ENCODE data around the gene LCAT.
A peak's percentile ranks its signal among the peaks of the same experiment; 100 is the strongest.
"Not testable (repeated sequence)": the region's sequence is repeated elsewhere in the genome, so short reads cannot be mapped to it uniquely, and the experiment has no call there.

LCAT gene

DNA sequence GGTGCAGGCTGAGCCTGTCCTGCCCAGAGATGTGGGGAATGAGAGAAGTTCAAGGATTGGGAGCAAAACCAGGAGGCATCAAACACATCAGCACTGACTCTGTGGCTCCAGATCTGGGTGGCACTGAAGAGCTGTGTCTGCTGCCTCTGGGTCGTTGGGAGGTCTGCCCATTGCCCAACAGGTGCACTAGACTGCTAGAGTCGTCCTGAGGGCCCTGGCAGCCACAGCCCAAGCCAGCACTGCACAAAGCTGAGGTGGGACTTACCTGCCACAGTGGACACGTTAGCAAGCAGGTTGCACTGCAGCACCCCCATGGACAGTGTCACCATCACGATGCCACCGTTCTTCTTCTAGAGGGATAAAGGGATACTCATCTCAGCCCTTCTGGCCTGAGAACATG is 33.1 kb upstream of the LCAT start:
- TF ChIP-seq ZNF274 (IDR thresholded peaks at IDR 0.05; ENCODE audit: low read depth, low read length) = no peak
- no peak overlapping the region for H3K4me3 ChIP-seq (ENCODE audit: low read length)

- no peak for TF ChIP-seq ZNF274 (IDR thresholded peaks at IDR 0.05; ENCODE audit: low read depth, low read length)
- H3K4me3 ChIP-seq (ENCODE audit: low read length) = no peak overlapping the region
Measured at GRCh38 chr16:67976205-67976604, 32.3 kb upstream of the LCAT start.

DNA sequence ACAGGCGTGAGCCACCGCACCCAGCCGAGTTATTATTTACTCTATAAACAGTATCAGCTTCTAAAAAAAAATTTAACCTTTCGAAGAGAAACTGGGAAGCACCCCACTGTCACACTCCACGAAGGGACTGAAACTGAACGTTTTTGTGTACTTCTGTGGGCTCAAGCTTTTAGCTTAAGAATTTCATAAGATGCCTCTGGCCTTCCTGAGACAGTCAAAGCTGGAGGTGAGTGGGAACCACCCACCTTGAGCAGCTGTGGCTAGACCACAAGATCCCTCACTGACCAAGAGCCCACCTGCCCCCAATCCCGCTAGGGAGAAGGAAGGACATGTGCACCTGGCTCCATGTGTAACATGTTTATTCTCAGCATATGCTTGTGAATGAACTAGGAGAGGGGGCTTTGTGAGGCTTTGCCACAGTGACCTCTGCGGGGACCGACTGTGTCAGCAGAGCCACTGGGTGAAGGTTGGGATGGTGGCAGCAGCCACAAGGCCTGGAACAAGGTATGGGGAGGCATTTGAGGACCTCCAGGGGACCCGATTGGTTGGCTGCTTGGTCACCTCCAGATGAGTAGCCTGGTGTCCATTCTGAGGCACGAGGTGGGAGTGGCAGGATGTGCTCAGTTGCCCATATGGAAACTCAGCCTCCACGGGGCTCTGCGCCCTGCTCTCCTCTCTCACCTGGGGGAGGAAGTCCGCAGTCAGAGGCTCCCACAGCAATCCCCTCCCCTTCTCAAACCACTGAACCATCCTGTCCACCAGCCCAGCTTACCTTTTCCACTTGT is 31.6 kb upstream of the LCAT start:
- H3K4me3 ChIP-seq (ENCODE audit: low read length) = no peak overlapping the region
- TF ChIP-seq ZNF274 (IDR thresholded peaks at IDR 0.05; ENCODE audit: low read depth, low read length) = no peak

- H3K4me3 ChIP-seq (ENCODE audit: low read length) = not testable (repeated sequence)
Measured at GRCh38 chr16:67972285-67972684, 28.4 kb upstream of the LCAT start.

DNA sequence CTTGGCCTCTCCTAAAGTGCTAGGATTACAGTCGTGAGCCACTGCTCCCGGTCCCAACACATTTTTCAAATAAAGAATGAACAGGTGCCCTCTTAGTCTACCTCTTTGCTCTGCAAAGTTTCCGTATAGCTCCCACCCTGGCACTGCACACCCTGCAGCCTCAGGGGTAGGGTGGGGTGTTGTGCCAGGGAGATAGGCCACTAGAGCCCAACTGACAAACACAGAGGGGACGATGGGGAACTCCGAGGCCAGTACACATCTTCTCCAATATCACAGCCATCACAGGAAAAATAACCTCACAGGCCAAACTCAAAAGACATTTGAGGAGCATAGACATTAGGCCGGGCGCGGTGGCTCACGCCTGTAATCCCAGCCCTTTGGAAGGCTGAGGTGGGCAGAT is 27.2 kb upstream of the LCAT start:
- H3K4me3 ChIP-seq (ENCODE audit: low read length) = no peak overlapping the region
- no peak for TF ChIP-seq ZNF274 (IDR thresholded peaks at IDR 0.05; ENCODE audit: low read depth, low read length)

DNA sequence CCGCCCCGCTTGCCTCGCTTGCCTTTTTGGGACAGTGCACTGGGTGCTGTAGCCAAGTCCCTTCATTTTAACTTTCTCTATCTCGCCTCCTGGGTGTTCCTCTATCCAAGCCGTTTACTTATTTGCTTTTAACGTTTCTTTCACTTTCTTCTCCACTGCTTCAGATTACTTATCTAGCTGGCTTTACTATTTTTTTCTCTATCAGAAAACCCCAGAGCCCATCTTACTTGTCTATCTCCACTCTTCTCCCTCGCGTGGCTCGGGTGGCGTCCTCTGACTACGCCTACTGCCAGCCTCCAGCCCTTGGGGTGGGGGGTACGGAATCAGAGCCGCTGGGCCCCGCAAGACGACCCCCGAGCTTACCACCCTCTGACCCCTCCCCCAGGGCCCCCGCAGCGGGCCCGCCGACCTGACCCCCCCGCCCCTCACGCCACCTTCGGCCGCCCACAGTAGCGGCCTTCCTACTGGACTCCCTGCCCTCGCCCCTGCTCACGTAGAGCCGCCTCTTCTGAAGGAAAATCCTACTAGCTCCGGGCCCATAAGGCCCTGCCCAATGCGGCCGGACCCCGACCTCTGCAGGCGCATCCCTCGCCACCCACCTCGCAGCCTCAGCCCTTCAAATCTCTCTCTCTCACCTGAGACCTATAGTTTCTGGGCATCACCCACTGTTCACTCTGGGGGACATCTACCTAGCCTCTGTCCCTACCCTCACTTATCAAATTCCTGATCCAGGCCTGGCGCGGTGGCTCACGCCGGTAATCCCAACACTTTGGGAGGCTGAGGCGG is 25.5 kb upstream of the LCAT start:
- H3K4me3 ChIP-seq (ENCODE audit: low read length) = peak overlapping the region; percentile 61; the same call in 1 of the 2 replicates
- TF ChIP-seq ZNF274 (IDR thresholded peaks at IDR 0.05; ENCODE audit: low read depth, low read length) = no peak

DNA sequence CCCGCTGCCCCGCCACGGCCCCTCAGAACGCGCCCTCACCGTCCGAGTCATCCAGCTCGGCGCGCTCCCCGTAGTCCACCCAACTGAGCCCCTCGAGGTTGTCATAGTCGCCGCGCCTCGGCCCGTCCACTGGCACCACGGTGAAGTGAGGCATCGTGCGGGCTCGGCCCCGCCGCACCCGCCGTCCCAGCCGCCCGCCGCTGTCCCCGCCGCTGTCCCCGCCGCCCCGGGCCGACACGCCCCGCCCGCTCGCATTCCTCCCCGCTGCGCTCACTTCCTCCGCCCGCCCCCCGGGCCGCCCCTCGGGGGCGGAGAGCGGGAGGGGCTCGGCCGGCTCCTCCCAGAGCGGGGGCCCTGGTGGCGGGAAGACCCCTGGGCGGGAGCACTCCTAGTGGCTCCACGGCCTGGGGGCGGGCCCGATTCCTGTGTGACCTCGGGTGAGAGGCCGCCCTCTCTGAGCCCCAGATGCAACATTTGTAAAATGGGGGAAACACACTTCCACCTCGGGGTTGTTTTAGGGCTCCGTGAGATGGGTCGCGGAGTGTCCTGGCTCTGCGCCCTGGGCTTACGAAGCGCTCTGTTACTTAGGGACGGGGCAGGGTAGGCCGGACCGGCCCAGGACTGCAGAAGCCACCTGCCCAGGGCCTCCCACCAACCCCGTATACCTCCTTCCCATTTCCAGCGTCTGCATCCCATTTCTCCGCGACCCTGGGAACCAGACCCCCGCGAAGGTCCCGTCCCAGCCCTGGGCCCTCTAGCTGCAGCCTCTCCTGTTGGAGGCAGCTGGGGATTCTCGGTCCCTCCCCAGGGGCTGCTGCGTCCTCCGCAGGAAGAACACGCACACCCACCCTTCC is 24.7 kb upstream of the LCAT start, which contains the start of gene SLC12A4:
SLC12A4 (minus strand) TSS at position 238 of the 854 bp plus-strand sequence; CDS start at position 154, 84 bp downstream.
- no peak for TF ChIP-seq ZNF274 (IDR thresholded peaks at IDR 0.05; ENCODE audit: low read depth, low read length)
- H3K4me3 ChIP-seq (ENCODE audit: low read length) = peak within 1 kb of the TSS; percentile 61

GRCh38 chr16:67967958-67968399 is 24.1 kb upstream of the LCAT start:
- no peak for TF ChIP-seq ZNF274 (IDR thresholded peaks at IDR 0.05; ENCODE audit: low read depth, low read length)
- H3K4me3 ChIP-seq (ENCODE audit: low read length) = peak overlapping the region; percentile 61

- no peak for TF ChIP-seq ZNF274 (IDR thresholded peaks at IDR 0.05; ENCODE audit: low read depth, low read length)
- peak overlapping the region; percentile 61 for H3K4me3 ChIP-seq (ENCODE audit: low read length)
Measured at GRCh38 chr16:67967183-67967957, 23.4 kb upstream of the LCAT start.

DNA sequence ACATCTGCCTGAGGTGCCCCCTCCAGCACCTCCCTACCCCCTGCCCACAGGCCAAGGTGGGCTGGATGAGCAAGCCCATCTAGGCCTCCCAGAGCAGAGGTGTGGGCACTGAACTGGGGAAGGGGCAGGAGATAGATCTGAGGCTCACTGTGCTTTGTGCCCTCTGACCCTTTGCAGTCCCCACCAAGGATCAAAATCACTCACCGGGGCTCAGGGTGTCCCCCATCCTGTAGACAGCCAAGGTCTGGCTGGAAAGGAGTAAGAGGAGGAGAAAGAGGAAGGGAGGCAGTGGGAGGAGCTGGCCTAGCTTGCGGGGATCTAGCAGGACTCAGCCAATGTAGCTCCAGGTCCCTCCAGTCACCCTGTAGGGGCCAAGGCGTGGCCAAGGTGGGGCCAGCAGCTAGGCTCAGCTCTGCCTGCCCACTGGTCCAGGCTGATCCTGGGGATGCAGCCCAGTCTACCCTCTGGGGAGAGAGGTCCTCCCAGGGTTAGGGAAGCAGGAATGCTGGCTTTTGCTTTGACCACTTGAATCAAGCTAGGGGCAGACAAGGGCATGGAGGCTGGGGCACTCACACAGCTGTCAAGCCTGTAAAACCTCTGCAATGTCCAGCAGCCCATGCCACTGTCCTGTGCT is 22.7 kb upstream of the LCAT start:
- no peak for TF ChIP-seq ZNF274 (IDR thresholded peaks at IDR 0.05; ENCODE audit: low read depth, low read length)
- no peak overlapping the region; the same call in 1 of the 2 replicates for H3K4me3 ChIP-seq (ENCODE audit: low read length)

DNA sequence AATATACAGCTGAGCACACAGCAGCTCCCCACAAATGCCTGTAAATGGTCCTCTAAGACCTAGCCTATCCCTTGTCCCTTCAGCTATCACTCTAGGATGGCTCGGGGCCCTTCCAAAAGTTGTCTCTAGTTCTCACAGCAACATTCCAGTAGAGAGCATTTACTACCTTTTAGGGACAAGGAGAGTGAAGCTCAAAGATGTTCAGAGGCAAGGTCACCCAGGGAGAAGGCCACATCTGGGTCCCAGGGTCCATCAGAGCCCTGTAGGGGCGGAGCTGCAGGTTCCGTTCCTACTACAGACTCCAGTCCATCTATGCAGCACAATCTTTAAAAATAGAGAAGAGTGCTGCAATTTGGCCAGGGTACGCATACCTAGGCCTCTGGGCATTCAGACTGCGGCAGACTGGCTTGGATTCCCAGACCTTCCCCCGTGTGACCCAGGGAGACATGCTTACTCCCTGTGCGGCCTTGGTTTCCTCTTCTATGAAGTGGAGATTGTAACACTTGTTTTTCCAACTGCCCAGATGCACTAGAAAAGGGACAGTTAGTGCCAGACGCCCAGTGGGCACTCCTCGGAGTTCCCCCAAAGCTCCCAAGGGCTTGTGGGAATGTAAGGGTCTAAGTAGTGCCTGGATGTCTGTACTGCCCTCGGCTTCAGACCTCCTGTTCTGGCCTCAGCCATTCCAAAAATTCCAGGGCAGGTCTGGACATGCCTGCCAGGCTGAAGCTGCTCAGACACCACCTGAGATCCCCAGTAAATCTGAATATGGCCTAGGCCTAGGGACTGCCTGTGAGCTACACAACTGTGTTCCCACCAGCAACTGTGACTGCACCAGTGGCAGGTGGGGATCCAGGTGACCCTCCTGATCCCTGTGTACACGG is 22.0 kb upstream of the LCAT start:
- no peak overlapping the region for H3K4me3 ChIP-seq (ENCODE audit: low read length)
- TF ChIP-seq ZNF274 (IDR thresholded peaks at IDR 0.05; ENCODE audit: low read depth, low read length) = no peak

GRCh38 chr16:67964477-67965131 is 20.7 kb upstream of the LCAT start:
- no peak overlapping the region for H3K4me3 ChIP-seq (ENCODE audit: low read length)
- no peak for TF ChIP-seq ZNF274 (IDR thresholded peaks at IDR 0.05; ENCODE audit: low read depth, low read length)

Measured in GM08714 (cell line).